Neural progenitor cell (in vitro differentiated cells): ENCODE results near the gene TIPARP. TPM values are rescaled to one million over a fixed set of nuclear protein-coding genes. Genes with fewer than 3 reads are reported as not detected.
"Not testable (repeated sequence)": the region's sequence is repeated elsewhere in the genome, so short reads cannot be mapped to it uniquely, and the experiment has no call there.

ENCODE experiments used
- DNase-seq: peaks from one replicate; pipeline ENCODE4 v3.0.0-alpha.2; 2016; ENCODE audit warnings: low spot score
- H2AFZ ChIP-seq: fragments of 200-600 bp; sonication (generic); replicated peaks from 2 replicates; pipeline ENCODE4 v1.6.1; 2016; ENCODE audit warnings: antibody characterized with exemption
- H3F3A ChIP-seq: fragments of 200-600 bp; sonication (generic); 2 replicates; pipeline ENCODE4 v1.6.1; 2016; ENCODE audit warnings: antibody characterized with exemption, low read depth
- H3K27ac ChIP-seq: fragments of 200-600 bp; sonication (generic); 2 replicates; pipeline ENCODE4 v1.5.1; 2016; ENCODE audit warnings: mild to moderate bottlenecking
- H3K27me3 ChIP-seq: fragments of 200-600 bp; sonication (generic); 2 replicates; pipeline ENCODE4 v1.6.1; 2016; ENCODE audit warnings: mild to moderate bottlenecking, moderate library complexity
- H3K36me3 ChIP-seq: fragments of 200-600 bp; sonication (generic); 2 replicates; pipeline ENCODE4 v1.5.1; 2016
- H3K4me1 ChIP-seq: fragments of 200-600 bp; sonication (generic); 2 replicates; pipeline ENCODE4 v1.6.1; 2016; ENCODE audit warnings: mixed run types
- H3K4me2 ChIP-seq: fragments of 200-600 bp; sonication (generic); 2 replicates; pipeline ENCODE4 v1.6.1; 2016
- H3K4me3 ChIP-seq: fragments of 200-600 bp; sonication (generic); 2 replicates; pipeline ENCODE4 v1.5.1; 2016
- H3K79me2 ChIP-seq: fragments of 200-600 bp; sonication (generic); 2 replicates; pipeline ENCODE4 v1.6.1; 2016; ENCODE audit warnings: low read depth
- H3K9ac ChIP-seq: fragments of 200-600 bp; sonication (generic); 2 replicates; pipeline ENCODE4 v1.6.1; 2016
- H3K9me3 ChIP-seq: fragments of 200-600 bp; sonication (generic); 2 replicates; pipeline ENCODE4 v1.5.1; 2016; ENCODE audit warnings: low read depth
- H4K20me1 ChIP-seq: fragments of 200-600 bp; sonication (generic); 2 replicates; pipeline ENCODE4 v1.6.1; 2016; ENCODE audit warnings: low read depth
- H3K27ac Mint-ChIP-seq: 3 replicates; pipeline ENCODE4 v1.8.0; 2021; ENCODE audit warnings: mixed read lengths
- H3K27me3 Mint-ChIP-seq: 2 replicates; pipeline ENCODE4 v1.8.0; 2022; ENCODE audit warnings: low read depth, mild to moderate bottlenecking, inconsistent platforms, moderate library complexity, mixed read lengths; ENCODE audit not compliant: insufficient read depth
- H3K36me3 Mint-ChIP-seq: 3 replicates; pipeline ENCODE4 v1.8.0; 2021; ENCODE audit warnings: mixed read lengths
- H3K4me1 Mint-ChIP-seq: 3 replicates; pipeline ENCODE4 v1.8.0; 2021; ENCODE audit warnings: mixed read lengths
- H3K4me3 Mint-ChIP-seq: 3 replicates; pipeline ENCODE4 v1.8.0; 2021; ENCODE audit warnings: mild to moderate bottlenecking, moderate library complexity, mixed read lengths
- H3K9me3 Mint-ChIP-seq: 3 replicates; pipeline ENCODE4 v1.8.0; 2020; ENCODE audit warnings: mixed read lengths
- CTCF ChIP-seq: fragments of 200-600 bp; sonication (generic); IDR thresholded peaks from 2 replicates; pipeline ENCODE4 v1.5.1; 2017; ENCODE audit warnings: antibody characterized with exemption, mild to moderate bottlenecking
- EZH2 ChIP-seq: fragments of 200-600 bp; sonication (generic); IDR thresholded peaks from 2 replicates; pipeline ENCODE4 v1.6.1; 2017; ENCODE audit warnings: antibody characterized with exemption, mild to moderate bottlenecking, moderate library complexity
- EZH2phosphoT487 ChIP-seq: fragments of 200-600 bp; sonication (generic); IDR thresholded peaks from 2 replicates; pipeline ENCODE4 v1.6.1; 2017; ENCODE audit warnings: antibody characterized with exemption
- total RNA-seq: library from RNA; depleted of rRNA; stranded (reverse); fragments of >200 nt; gene quantifications from 2 replicates; pipeline ENCODE4 v1.2.3, GENCODE V29; 2015; ENCODE audit warnings: low replicate concordance

TIPARP gene
- total RNA-seq, 1 donor from 2014 or later, result 13.5 TPM

DNA sequence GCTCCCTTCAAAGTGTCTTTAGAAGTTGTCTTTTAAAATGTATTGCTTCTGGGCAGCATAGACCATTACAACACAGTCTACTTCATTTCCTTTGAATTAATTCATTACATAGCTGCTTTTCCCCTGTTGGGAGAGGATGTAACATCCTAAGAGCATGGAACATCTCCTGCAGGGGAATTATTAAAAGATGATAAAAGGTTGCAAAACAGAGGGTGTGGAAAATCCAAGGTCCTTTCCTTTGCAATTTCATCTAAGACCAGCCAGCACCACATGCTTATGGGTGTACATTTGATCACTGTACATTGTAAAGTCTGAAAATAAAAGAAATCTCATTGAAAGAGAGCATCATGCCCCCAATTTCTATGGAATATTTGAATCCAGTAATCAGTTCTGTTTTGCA, 57.4 kb downstream of the TIPARP start:
- H3K36me3 ChIP-seq, result no peaks in the 10 kb centered on the region
- no peaks in the 10 kb centered on the region for H4K20me1 ChIP-seq
- H3K36me3 Mint-ChIP-seq, result no peaks in the 10 kb centered on the region
- no peaks in the 10 kb centered on the region for H3K27me3 ChIP-seq
- H3K27me3 Mint-ChIP-seq, result peaks cover 8% of the 10 kb centered on the region
- TF ChIP-seq EZH2 (no peak), EZH2phosphoT487 (no peak)
- no peaks in the 10 kb centered on the region for H3F3A ChIP-seq
- no peak for DNase-seq
- peaks cover 5% of the 10 kb centered on the region for H3K4me1 ChIP-seq
- H2AFZ ChIP-seq, result no peak overlapping the region
- no peak overlapping the region for H3K27ac Mint-ChIP-seq
- no peak overlapping the region for H3K4me3 ChIP-seq
- H3K79me2 ChIP-seq, result no peaks in the 10 kb centered on the region
- no peak overlapping the region for H3K4me2 ChIP-seq
- H3K27ac ChIP-seq, result no peak overlapping the region
- H3K4me1 Mint-ChIP-seq, result peaks cover 37% of the 10 kb centered on the region
- peaks cover 2% of the 10 kb centered on the region for H3K9me3 Mint-ChIP-seq
- no peak overlapping the region for H3K9ac ChIP-seq
- H3K4me3 Mint-ChIP-seq, result no peak overlapping the region
- H3K9me3 ChIP-seq, result no peaks in the 10 kb centered on the region

- peaks cover 8% of the 10 kb centered on the region for H3K27me3 Mint-ChIP-seq
- Histone ChIP-seq H3K36me3 (no peaks in the 10 kb centered on the region), H3K4me3 (no peak overlapping the region), H3K27me3 (no peaks in the 10 kb centered on the region), H3K4me1 (peaks cover 5% of the 10 kb centered on the region), H3K79me2 (no peaks in the 10 kb centered on the region), H3K9ac (no peak overlapping the region), H3K27ac (no peak overlapping the region), H3K9me3 (no peaks in the 10 kb centered on the region), H4K20me1 (no peaks in the 10 kb centered on the region), H2AFZ (no peak overlapping the region), H3F3A (no peaks in the 10 kb centered on the region), H3K4me2 (no peak overlapping the region)
- H3K9me3 Mint-ChIP-seq, result peaks cover 2% of the 10 kb centered on the region
- no peak overlapping the region for H3K4me3 Mint-ChIP-seq
- H3K4me1 Mint-ChIP-seq, result peaks cover 37% of the 10 kb centered on the region
- no peak for DNase-seq
- no peak for TF ChIP-seq EZH2
- no peak for TF ChIP-seq CTCF
- no peak for TF ChIP-seq EZH2phosphoT487
- peak overlapping the region; percentile 95 for H3K27ac Mint-ChIP-seq
- H3K36me3 Mint-ChIP-seq, result no peaks in the 10 kb centered on the region
Measured at GRCh38 chr3:156732261-156732660, 57.9 kb downstream of the TIPARP start.

- no peak overlapping the region for H3K4me2 ChIP-seq
- no peak overlapping the region for H3K27ac ChIP-seq
- peaks cover 5% of the 10 kb centered on the region for H3K4me1 ChIP-seq
- H3K36me3 ChIP-seq, result no peaks in the 10 kb centered on the region
- no peak for DNase-seq
- no peak overlapping the region for H3K4me3 ChIP-seq
- Mint-ChIP-seq H3K4me1 (peaks cover 37% of the 10 kb centered on the region), H3K27ac (peak overlapping the region; percentile 95), H3K36me3 (no peaks in the 10 kb centered on the region), H3K9me3 (peaks cover 2% of the 10 kb centered on the region), H3K27me3 (peaks cover 6% of the 10 kb centered on the region), H3K4me3 (no peak overlapping the region)
- no peaks in the 10 kb centered on the region for H3F3A ChIP-seq
- no peaks in the 10 kb centered on the region for H4K20me1 ChIP-seq
- H3K9me3 ChIP-seq, result no peaks in the 10 kb centered on the region
- H3K9ac ChIP-seq, result no peak overlapping the region
- no peak for TF ChIP-seq EZH2
- no peak for TF ChIP-seq EZH2phosphoT487
- TF ChIP-seq CTCF, result no peak
- no peaks in the 10 kb centered on the region for H3K79me2 ChIP-seq
- H2AFZ ChIP-seq, result no peak overlapping the region
- H3K27me3 ChIP-seq, result no peaks in the 10 kb centered on the region
Measured at GRCh38 chr3:156732715-156733421, 58.5 kb downstream of the TIPARP start.

GRCh38 chr3:156734661-156735060, 60.3 kb downstream of the TIPARP start:
- not testable (repeated sequence) for H3K4me2 ChIP-seq, H3K79me2 ChIP-seq, H4K20me1 ChIP-seq, H3K4me3 Mint-ChIP-seq, DNase-seq, H3K4me1 ChIP-seq, H3K27ac ChIP-seq, H3F3A ChIP-seq, H3K9me3 ChIP-seq, H2AFZ ChIP-seq, H3K27me3 Mint-ChIP-seq, H3K27ac Mint-ChIP-seq, H3K9ac ChIP-seq, H3K36me3 ChIP-seq, H3K4me3 ChIP-seq, H3K36me3 Mint-ChIP-seq, H3K27me3 ChIP-seq, H3K9me3 Mint-ChIP-seq
- peaks cover 33% of the 10 kb centered on the region for H3K4me1 Mint-ChIP-seq
